ENCODE measurements around the gene UBC.

The UBC gene

DNA sequence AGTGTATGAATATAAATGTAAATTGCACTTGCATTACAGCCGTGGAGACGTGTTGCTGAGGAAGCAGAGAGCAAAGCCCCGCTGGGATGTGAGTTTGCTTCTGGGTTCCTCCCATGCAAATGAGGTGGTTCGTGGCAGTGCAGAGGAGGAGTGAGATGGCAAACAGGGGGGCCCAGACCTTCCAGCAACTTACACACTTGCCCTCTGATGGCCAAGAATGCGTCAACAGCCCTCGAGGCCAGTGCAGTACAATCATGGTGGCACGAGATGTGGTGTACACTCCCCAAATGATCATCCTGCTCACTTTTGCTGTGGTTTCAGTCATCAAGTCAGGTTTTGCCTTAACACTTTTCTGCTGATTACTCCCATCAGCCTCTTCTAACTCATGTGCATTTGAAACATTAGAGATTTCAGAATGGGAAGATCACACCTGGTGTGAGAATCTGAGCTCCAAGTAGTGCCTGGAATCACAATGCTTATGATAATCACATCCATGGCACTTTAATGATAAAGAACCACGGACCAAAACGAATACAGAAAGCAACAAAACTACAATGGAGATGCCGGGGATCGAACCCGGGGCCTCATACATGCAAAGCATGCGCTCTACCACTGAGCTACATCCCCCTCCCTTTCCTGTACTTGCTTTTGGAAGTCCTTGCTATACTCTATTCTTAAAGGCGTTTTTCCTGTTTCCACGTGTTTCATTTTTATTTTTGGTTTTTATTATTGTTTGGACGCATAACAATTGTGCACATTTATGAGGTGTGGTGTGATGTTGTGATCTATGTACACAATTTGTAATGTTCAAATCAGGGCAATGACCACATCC lies 7.0 kb upstream of the UBC start (continued):
- TF ChIP-seq TCF7L2 (IDR thresholded peaks at IDR 0.05; ENCODE audit: borderline replicate concordance, low read depth, low read length) (no peak), ZNF132 (tag by site-specific recombination; IDR thresholded peaks at IDR 0.05; ENCODE audit: borderline replicate concordance) (no peak), ZEB2 (tag by site-specific recombination; IDR thresholded peaks at IDR 0.05) (peak; percentile 55), ZNF391 (tag by site-specific recombination; IDR thresholded peaks at IDR 0.05; ENCODE audit: borderline replicate concordance, low read depth) (peak; percentile 52; the same call in 1 of the 2 replicates), ZNF473 (tag by site-specific recombination; IDR thresholded peaks at IDR 0.05) (no peak), ZNF16 (tag by site-specific recombination; IDR thresholded peaks at IDR 0.05; ENCODE audit: low read depth) (no peak), ZNF629 (tag by site-specific recombination; IDR thresholded peaks at IDR 0.05) (peak; percentile 64; the same call in 1 of the 2 replicates), OSR2 (tag by site-specific recombination; IDR thresholded peaks at IDR 0.05) (0 out of 2 replicates have a peak, but pooled peaks have one; percentile 7), ZNF791 (tag by site-specific recombination; IDR thresholded peaks at IDR 0.05) (no peak), GFI1B (tag by site-specific recombination; IDR thresholded peaks at IDR 0.05) (no peak), ZFP3 (tag by site-specific recombination; IDR thresholded peaks at IDR 0.05; ENCODE audit: low read depth) (0 out of 2 replicates have a peak, but pooled peaks have one; percentile 20), ZNF169 (tag by site-specific recombination; IDR thresholded peaks at IDR 0.05) (no peak), ZFP69B (tag by site-specific recombination; IDR thresholded peaks at IDR 0.05) (no peak; the same call in 1 of the 2 replicates), OVOL3 (tag by site-specific recombination; IDR thresholded peaks at IDR 0.05) (0 out of 2 replicates have a peak, but pooled peaks have one; percentile 24), ZXDB (tag by site-specific recombination; IDR thresholded peaks at IDR 0.05) (peak; percentile 76), ZNF114 (tag by site-specific recombination; IDR thresholded peaks at IDR 0.05) (no peak), KLF9 (tag by site-specific recombination; IDR thresholded peaks at IDR 0.05; ENCODE audit: low read depth) (peak; percentile 28; the same call in 1 of the 2 replicates), ZNF561 (tag by site-specific recombination; IDR thresholded peaks at IDR 0.05; ENCODE audit: borderline replicate concordance) (peak; percentile 84), ZNF596 (tag by site-specific recombination; IDR thresholded peaks at IDR 0.05) (no peak; the same call in 1 of the 2 replicates), ZNF366 (tag by site-specific recombination; conservative IDR thresholded peaks at IDR 0.05) (peak; percentile 15; the same call in 1 of the 2 replicates), ZNF621 (tag by site-specific recombination; IDR thresholded peaks at IDR 0.05) (no peak), YY2 (tag by site-specific recombination; IDR thresholded peaks at IDR 0.05) (no peak; the same call in 1 of the 2 replicates), ZNF324 (tag by site-specific recombination; IDR thresholded peaks at IDR 0.05) (0 out of 2 replicates have a peak, but pooled peaks have one; percentile 55)
- TF ChIP-seq, protein P1, sequence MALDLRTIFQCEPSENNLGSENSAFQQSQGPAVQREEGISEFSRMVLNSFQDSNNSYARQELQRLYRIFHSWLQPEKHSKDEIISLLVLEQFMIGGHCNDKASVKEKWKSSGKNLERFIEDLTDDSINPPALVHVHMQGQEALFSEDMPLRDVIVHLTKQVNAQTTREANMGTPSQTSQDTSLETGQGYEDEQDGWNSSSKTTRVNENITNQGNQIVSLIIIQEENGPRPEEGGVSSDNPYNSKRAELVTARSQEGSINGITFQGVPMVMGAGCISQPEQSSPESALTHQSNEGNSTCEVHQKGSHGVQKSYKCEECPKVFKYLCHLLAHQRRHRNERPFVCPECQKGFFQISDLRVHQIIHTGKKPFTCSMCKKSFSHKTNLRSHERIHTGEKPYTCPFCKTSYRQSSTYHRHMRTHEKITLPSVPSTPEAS (tag by site-specific recombination; IDR thresholded peaks at IDR 0.05): 0 out of 2 replicates have a peak, but pooled peaks have one; percentile 22
- TF ChIP-seq, protein P2, sequence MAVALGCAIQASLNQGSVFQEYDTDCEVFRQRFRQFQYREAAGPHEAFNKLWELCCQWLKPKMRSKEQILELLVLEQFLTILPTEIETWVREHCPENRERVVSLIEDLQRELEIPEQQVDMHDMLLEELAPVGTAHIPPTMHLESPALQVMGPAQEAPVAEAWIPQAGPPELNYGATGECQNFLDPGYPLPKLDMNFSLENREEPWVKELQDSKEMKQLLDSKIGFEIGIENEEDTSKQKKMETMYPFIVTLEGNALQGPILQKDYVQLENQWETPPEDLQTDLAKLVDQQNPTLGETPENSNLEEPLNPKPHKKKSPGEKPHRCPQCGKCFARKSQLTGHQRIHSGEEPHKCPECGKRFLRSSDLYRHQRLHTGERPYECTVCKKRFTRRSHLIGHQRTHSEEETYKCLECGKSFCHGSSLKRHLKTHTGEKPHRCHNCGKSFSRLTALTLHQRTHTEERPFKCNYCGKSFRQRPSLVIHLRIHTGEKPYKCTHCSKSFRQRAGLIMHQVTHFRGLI (tag by site-specific recombination; IDR thresholded peaks at IDR 0.05): 0 out of 2 replicates have a peak, but pooled peaks have one; percentile 9
- TF ChIP-seq, protein P3, sequence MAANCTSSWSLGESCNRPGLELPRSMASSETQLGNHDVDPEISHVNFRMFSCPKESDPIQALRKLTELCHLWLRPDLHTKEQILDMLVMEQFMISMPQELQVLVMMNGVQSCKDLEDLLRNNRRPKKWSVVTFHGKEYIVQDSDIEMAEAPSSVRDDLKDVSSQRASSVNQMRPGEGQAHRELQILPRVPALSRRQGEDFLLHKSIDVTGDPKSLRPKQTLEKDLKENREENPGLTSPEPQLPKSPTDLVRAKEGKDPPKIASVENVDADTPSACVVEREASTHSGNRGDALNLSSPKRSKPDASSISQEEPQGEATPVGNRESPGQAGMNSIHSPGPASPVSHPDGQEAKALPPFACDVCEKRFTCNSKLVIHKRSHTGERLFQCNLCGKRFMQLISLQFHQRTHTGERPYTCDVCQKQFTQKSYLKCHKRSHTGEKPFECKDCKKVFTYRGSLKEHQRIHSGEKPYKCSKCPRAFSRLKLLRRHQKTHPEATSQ (tag by site-specific recombination; IDR thresholded peaks at IDR 0.05): no peak
- TF ChIP-seq, protein P4, sequence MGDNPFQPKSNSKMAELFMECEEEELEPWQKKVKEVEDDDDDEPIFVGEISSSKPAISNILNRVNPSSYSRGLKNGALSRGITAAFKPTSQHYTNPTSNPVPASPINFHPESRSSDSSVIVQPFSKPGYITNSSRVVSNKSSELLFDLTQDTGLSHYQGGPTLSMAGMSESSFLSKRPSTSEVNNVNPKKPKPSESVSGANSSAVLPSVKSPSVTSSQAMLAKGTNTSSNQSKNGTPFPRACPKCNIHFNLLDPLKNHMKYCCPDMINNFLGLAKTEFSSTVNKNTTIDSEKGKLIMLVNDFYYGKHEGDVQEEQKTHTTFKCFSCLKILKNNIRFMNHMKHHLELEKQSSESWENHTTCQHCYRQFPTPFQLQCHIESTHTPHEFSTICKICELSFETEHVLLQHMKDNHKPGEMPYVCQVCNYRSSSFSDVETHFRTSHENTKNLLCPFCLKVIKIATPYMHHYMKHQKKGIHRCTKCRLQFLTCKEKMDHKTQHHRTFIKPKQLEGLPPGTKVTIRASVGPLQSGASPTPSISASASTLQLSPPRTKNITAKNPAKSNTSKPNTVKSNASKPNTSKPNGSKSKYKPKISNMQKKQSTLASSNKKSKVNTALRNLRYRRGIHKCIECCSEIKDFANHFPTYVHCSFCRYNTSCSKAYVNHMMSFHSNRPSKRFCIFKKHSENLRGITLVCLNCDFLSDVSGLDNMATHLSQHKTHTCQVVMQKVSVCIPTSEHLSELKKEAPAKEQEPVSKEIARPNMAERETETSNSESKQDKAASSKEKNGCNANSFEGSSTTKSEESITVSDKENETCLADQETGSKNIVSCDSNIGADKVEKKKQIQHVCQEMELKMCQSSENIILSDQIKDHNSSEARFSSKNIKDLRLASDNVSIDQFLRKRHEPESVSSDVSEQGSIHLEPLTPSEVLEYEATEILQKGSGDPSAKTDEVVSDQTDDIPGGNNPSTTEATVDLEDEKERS (tag by site-specific recombination; IDR thresholded peaks at IDR 0.05): no peak
- TF ChIP-seq, protein P5, sequence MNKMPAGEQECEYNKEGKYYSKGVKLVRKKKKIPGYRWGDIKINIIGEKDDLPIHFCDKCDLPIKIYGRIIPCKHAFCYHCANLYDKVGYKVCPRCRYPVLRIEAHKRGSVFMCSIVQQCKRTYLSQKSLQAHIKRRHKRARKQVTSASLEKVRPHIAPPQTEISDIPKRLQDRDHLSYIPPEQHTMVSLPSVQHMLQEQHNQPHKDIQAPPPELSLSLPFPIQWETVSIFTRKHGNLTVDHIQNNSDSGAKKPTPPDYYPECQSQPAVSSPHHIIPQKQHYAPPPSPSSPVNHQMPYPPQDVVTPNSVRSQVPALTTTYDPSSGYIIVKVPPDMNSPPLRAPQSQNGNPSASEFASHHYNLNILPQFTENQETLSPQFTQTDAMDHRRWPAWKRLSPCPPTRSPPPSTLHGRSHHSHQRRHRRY (tag by site-specific recombination; IDR thresholded peaks at IDR 0.05): no peak
- TF ChIP-seq, protein P6, sequence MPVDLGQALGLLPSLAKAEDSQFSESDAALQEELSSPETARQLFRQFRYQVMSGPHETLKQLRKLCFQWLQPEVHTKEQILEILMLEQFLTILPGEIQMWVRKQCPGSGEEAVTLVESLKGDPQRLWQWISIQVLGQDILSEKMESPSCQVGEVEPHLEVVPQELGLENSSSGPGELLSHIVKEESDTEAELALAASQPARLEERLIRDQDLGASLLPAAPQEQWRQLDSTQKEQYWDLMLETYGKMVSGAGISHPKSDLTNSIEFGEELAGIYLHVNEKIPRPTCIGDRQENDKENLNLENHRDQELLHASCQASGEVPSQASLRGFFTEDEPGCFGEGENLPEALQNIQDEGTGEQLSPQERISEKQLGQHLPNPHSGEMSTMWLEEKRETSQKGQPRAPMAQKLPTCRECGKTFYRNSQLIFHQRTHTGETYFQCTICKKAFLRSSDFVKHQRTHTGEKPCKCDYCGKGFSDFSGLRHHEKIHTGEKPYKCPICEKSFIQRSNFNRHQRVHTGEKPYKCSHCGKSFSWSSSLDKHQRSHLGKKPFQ (tag by site-specific recombination; IDR thresholded peaks at IDR 0.05): no peak

All from HEK293 (cell line).